ENCODE measurements around the gene PFN4. TPM values are rescaled to one million over a fixed set of nuclear protein-coding genes. Genes with fewer than 3 reads are reported as not detected.
"Not testable (repeated sequence)": the region's sequence is repeated elsewhere in the genome, so short reads cannot be mapped to it uniquely, and the experiment has no call there.

PFN4 gene
- total and polyA plus RNA-seq, 9 of the 15 experiments (the other 6 are each of a cell fraction or from before 2014, with no cell fraction given) = 0.07 to 0.54 (median 0.31) TPM; not detected in 2

GRCh38 chr2:24109431-24109830, 13.7 kb downstream of the PFN4 start:
- WGBS (ENCODE audit: insufficient coverage, low coverage, missing lambda C conversion rate) = 67% methylated on average over 1 of the region's 1 CpG
- H3K4me3 ChIP-seq; H3K9me1 ChIP-seq (ENCODE audit: control insufficient read depth, insufficient read depth, low read length); FAIRE-seq; DNase-seq (ENCODE audit: extremely low read depth in 1 of 4, low spot score in 3 of 4); H3K9me3 ChIP-seq (replicated peaks; ENCODE audit: control insufficient read depth, insufficient read depth, low read depth, low read length); H3K4me2 ChIP-seq (ENCODE audit: insufficient read depth, low read length); H3K27me3 ChIP-seq (ENCODE audit: control insufficient read depth in 2 of 2, insufficient read depth in 2 of 2, low read length in 2 of 2); H4K20me1 ChIP-seq (replicated peaks; ENCODE audit: control insufficient read depth, insufficient read depth, low read length); intact Hi-C loops (cut with micrococcal nuclease); in situ Hi-C loops (cut with MboI); H3K9ac ChIP-seq (ENCODE audit: insufficient read depth in 1 of 2, low read depth in 2 of 2, low read length in 2 of 2); BruUV-seq (replicated peaks); H3K27ac ChIP-seq (ENCODE audit: extremely low read depth, low read depth, low read length); ATAC-seq; H2AFZ ChIP-seq (ENCODE audit: low read depth, low read length); CTCF ChIA-PET (ENCODE audit: low intra/inter-chr PET ratio); POLR2A ChIA-PET; H3K79me2 ChIP-seq (ENCODE audit: control insufficient read depth, insufficient read depth, low read length); H3K36me3 ChIP-seq (ENCODE audit: control insufficient read depth, insufficient read depth, low read length): not testable (repeated sequence)
- H3K4me1 ChIP-seq (replicated peaks in 1 of 2; ENCODE audit: control insufficient read depth in 2 of 2, insufficient read depth in 2 of 2, low read length in 2 of 2) = peaks cover 4 to 14% of the 10 kb centered on the region in 2 experiments; a peak in 3 of 5 replicates
- peak in 1 of 2 experiments; percentile 94 for TF ChIP-seq AFF1 (IDR thresholded peaks at IDR 0.05; ENCODE audit: low read depth in 1 of 2, partially characterized antibody in 2 of 2)
